Measurements from ENCODE around the gene ELL.

GRCh38 chr19:18392926-18393325 lies 128.9 kb downstream of the ELL start:
- TF ChIP-seq, protein P1, sequence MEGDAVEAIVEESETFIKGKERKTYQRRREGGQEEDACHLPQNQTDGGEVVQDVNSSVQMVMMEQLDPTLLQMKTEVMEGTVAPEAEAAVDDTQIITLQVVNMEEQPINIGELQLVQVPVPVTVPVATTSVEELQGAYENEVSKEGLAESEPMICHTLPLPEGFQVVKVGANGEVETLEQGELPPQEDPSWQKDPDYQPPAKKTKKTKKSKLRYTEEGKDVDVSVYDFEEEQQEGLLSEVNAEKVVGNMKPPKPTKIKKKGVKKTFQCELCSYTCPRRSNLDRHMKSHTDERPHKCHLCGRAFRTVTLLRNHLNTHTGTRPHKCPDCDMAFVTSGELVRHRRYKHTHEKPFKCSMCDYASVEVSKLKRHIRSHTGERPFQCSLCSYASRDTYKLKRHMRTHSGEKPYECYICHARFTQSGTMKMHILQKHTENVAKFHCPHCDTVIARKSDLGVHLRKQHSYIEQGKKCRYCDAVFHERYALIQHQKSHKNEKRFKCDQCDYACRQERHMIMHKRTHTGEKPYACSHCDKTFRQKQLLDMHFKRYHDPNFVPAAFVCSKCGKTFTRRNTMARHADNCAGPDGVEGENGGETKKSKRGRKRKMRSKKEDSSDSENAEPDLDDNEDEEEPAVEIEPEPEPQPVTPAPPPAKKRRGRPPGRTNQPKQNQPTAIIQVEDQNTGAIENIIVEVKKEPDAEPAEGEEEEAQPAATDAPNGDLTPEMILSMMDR (IDR thresholded peaks at IDR 0.05): no peak
- TF ChIP-seq POLR2A (IDR thresholded peaks at IDR 0.05): no peak
- TF ChIP-seq EP300 (IDR thresholded peaks at IDR 0.05): no peak

Data from upper lobe of left lung (tissue), 4 donors.